H1 (cell line): ENCODE measurements around the gene ZW10. TPM values are rescaled to one million over a fixed set of nuclear protein-coding genes. Genes with fewer than 3 reads are reported as not detected.

Source experiments
- polyA plus RNA-seq, 7 experiments: library from polyadenylated mRNA; depleted of rRNA in 3 of 7; stranded (reverse) in 5 of 7; unstranded in 2 of 7; fragments of >200 nt in 5 of 7; fragments of 200-250 nt in 2 of 7; gene quantifications; 1 replicate in 5 of 7; 2 replicates in 1 of 7; 4 replicates in 1 of 7; pipeline versions ENCODE4 v1.2.1 to v1.2.3, GENCODE V29; 2011 to 2013; ENCODE audit warnings: missing spikeins in 2 of 7, mixed read lengths in 2 of 7
- small RNA-seq: library from polyadenylated mRNA; stranded (forward); fragments of <200 nt; extraction: miRNeasy Mini kit (QIAGEN cat#:217004); gene quantifications from one replicate; pipeline ENCODE3, GENCODE V24; 2013; ENCODE audit not compliant: insufficient read depth
- total RNA-seq: library from RNA; stranded (reverse); fragmentation: NEBNext Ultra II Directional; extraction: Animal tissue kit (Norgen Biotek cat#: 25700); gene quantifications from 2 replicates; pipeline ENCODE4 v1.2.1, GENCODE V29; 2021

Gene ZW10
- total and polyA plus RNA-seq, 2 of the 8 experiments (the other 6 are each of a cell fraction or from before 2014, with no cell fraction given) = 9.0 to 25.3 TPM

Small RNA genes within 50 kb of the gene (small RNA-seq; reads per million reads assigned to genes)
- gene LRRC37A13P = not detected
- not detected for gene RPS29P19

Other genes starting within 250 kb of the ZW10 start
- 0.78 and 1.1 TPM in 2 replicates for gene TMPRSS5, start 67.4 kb downstream of the ZW10 start, total RNA-seq
- 0.53 and 0.54 TPM in 2 replicates for gene TMPRSS5, start 67.4 kb downstream of the ZW10 start, polyA plus RNA-seq (2011; rRNA removed)
- gene CLDN25, start 6.1 kb upstream of the ZW10 start, total RNA-seq = not detected in 2 replicates
- gene CLDN25, start 6.1 kb upstream of the ZW10 start, polyA plus RNA-seq (2011; rRNA removed) = not detected in 2 replicates
- gene USP28, start 101.9 kb upstream of the ZW10 start, total RNA-seq = 110 and 119 TPM in 2 replicates
- 54.0 and 82.6 TPM in 2 replicates for gene USP28, start 101.9 kb upstream of the ZW10 start, polyA plus RNA-seq (2011; rRNA removed)
- not detected in 2 replicates for gene HTR3B, start 131.1 kb upstream of the ZW10 start, total RNA-seq
- not detected in 2 replicates for gene HTR3B, start 131.1 kb upstream of the ZW10 start, polyA plus RNA-seq (2011; rRNA removed)
- 6.5 and 7.5 TPM in 2 replicates for gene HTR3A, start 201.4 kb upstream of the ZW10 start, total RNA-seq
- 8.9 and 9.3 TPM in 2 replicates for gene HTR3A, start 201.4 kb upstream of the ZW10 start, polyA plus RNA-seq (2011; rRNA removed)